Heart right ventricle (tissue), 16 donors: ENCODE measurements around the gene MACROD2. TPM values are rescaled to one million over a fixed set of nuclear protein-coding genes. Genes with fewer than 3 reads are reported as not detected.

Experiments
- ATAC-seq, 8 donors: fragments of 200-7000 bp; cut with Tn5 transposase; one replicate each; pipeline ENCODE4 v1.9.1; 2020; ENCODE audit warnings: mild to moderate bottlenecking in 8 of 8, moderate library complexity in 8 of 8, moderate number of reproducible peaks in 1 of 8
- DNase-seq, 2 donors: peaks; one replicate each; pipeline ENCODE4 v3.0.0-alpha.2; 2020
- H3K27ac ChIP-seq, 10 donors: fragments of 200-600 bp; sonication (generic) in 2 of 10; one replicate each; pipeline versions ENCODE4 v1.5.0 to v1.8.0; 2020 to 2022; ENCODE audit warnings: mild to moderate bottlenecking in 3 of 10
- H3K27me3 ChIP-seq, 7 donors: fragments of 200-600 bp; one replicate each; pipeline ENCODE4 v1.8.0; 2021 to 2022; ENCODE audit warnings: mild to moderate bottlenecking in 2 of 7
- H3K36me3 ChIP-seq, 9 donors: fragments of 200-600 bp; sonication (generic) in 1 of 9; one replicate each; pipeline versions ENCODE4 v1.5.0 to v1.8.0; 2020 to 2022; ENCODE audit warnings: mild to moderate bottlenecking in 2 of 9
- H3K4me1 ChIP-seq, 9 donors: fragments of 200-600 bp; sonication (generic) in 1 of 9; one replicate each; pipeline versions ENCODE4 v1.5.0 to v1.8.0; 2020 to 2022; ENCODE audit warnings: mild to moderate bottlenecking in 4 of 9
- H3K4me3 ChIP-seq, 10 donors: fragments of 200-600 bp; sonication (generic) in 2 of 10; one replicate each; pipeline versions ENCODE4 v1.5.0 to v1.8.0; 2020 to 2022; ENCODE audit warnings: mild to moderate bottlenecking in 7 of 10, moderate library complexity in 2 of 10
- H3K9me3 ChIP-seq, 11 donors: fragments of 200-600 bp in 10 of 11; sonication (generic) in 2 of 11; one replicate each; pipeline versions ENCODE4 v1.5.0 to v1.8.0; 2013 to 2022; ENCODE audit warnings: mild to moderate bottlenecking in 2 of 11, control low read depth in 1 of 11, moderate library complexity in 1 of 11
- CTCF ChIP-seq, 9 donors: fragments of 200-600 bp; sonication (generic) in 2 of 9; IDR thresholded peaks; one replicate each; pipeline versions ENCODE4 v1.5.0 to v1.8.0; 2021 to 2022; ENCODE audit warnings: antibody characterized with exemption in 9 of 9, mild to moderate bottlenecking in 5 of 9, moderate library complexity in 1 of 9
- WGBS, 2 donors: extraction: QIAGEN DNeasy Blood & Tissue Kit; methylation state at CpG; one replicate each; pipeline ENCODE4 v1.1.7; 2013; ENCODE audit warnings: inconsistent platforms in 1 of 2; 5-methylcytosine and 5-hydroxymethylcytosine counted together
- intact Hi-C, 10 donors: fragments of 100-400 bp; cut with DNase I; formaldehyde crosslinking; loops; one replicate each; pipeline versions ENCODE4 v1.11.1 to v1.14.2; 2022
- polyA plus RNA-seq, 2 donors: library from polyadenylated mRNA; stranded (reverse); fragments of 200-250 nt; gene quantifications; one replicate each; pipeline ENCODE4 v1.2.3, GENCODE V29; 2013
- total RNA-seq, 10 donors: library from RNA; stranded (reverse); fragmentation: NEBNext Ultra II Directional in 3 of 10; extraction: Animal tissue kit (Norgen Biotek cat#: 25700) in 3 of 10; gene quantifications; one replicate each; pipeline versions ENCODE4 v1.2.1 to v1.2.4, GENCODE V29; 2021 to 2023
- donor health status: Arrhythmogenic right ventricular cardiomyopathy.
- donor health status: ischemic (EF 13 %, LVEDD 7.1; RV severe dilation, severe dysfunction).
- donor health status: healthy with polysubstance abuse.
- donor health status: DM: no; HTN: yes; CAD: no.
- donor health status: DM: no; HTN: no; CAD: no.
- donor health status: ischemic (EF 25% LVEDD 6.9; RV normal size, moderate dysfunction).
- donor health status: ischemic (EF 25% LVEDD 5.7; RV mildly dilated, moderate dysfunction).
- donor health status: healthy.
- donor health status: DM: yes; HTN: yes; CAD: no.
- donor health status: Ischemic cardiomyopathy.
- donor health status: ischemic (EF 35%, LVEDD 5.7; RV mildly dilated, moderate dysfunction).
- donor health status: nonischemic (EF 11% LVEDD 7.7; RV severe dilation, severe dysfunction).
- donor health status: DM: yes; HTN: yes; CAD: no.
- donor health status: PGD.
- donor health status: ischemic (EF 29% LVEDD 5.4; RV normal size, mild dysfunction).
- donor health status: nonischemic (EF 23%, LVEDD 6.1; RV moderate dilation, normal function).

Gene MACROD2
- total and polyA plus RNA-seq, 12 donors: 0.28 to 6.4 (median 4.1) TPM

DNA sequence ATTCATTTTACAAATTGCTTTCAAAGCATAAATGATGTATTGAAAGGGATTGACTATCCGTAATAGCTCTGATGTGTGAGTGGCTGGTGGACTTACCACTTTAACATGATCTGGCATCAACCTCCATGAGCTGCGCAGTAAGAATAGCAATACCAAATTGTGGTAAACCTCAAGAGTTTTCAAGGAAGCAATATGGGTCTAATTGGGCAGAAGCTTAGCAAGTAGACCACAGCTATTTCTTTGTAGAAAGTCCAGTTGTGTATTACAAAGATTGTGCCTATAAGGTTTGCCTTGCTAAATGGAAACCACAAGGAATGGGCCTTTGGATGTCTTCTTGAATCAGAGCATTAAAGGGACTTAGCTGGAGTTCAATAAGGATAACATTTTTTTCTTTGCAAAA is 1841.3 kb downstream of the MACROD2 start:
- Histone ChIP-seq H3K9me3 (peaks cover 0 to 6% (median 0%) of the 10 kb centered on the region in 11 donors), H3K4me1 (no peaks in the 10 kb centered on the region), H3K27ac (no peak overlapping the region), H3K27me3 (no peaks in the 10 kb centered on the region), H3K36me3 (no peaks in the 10 kb centered on the region), H3K4me3 (no peak overlapping the region)
- 92 to 94% methylated on average over 2 of the region's 2 CpGs for WGBS, 2 donors
- intact Hi-C loops: no loop called here
- ATAC-seq: no peak
- no peak for TF ChIP-seq CTCF (IDR thresholded peaks at IDR 0.05)
- DNase-seq: no peak

DNA sequence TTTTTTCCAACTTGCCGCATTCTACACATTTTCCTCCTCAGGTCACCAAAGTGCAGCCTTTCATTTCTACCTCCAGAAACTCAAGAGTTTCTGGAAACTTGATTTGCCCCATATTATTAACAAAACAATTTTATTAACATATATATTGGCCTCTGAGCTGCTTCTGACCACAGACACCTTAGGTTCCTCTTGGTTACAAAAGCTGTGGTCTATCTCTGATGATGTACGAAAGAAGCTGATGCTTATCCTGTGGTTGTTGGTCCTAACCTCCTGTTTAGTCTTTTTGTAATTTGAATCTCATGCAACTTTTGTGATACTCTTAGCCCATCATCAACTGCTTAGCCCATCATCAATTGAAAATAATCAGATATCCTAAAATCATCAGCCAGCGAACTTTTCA is 1842.2 kb downstream of the MACROD2 start:
- no peak overlapping the region for H3K4me3 ChIP-seq
- ATAC-seq (no peak), DNase-seq (no peak)
- intact Hi-C loops: no loop called here
- H3K27me3 ChIP-seq: no peaks in the 10 kb centered on the region
- H3K36me3 ChIP-seq: no peaks in the 10 kb centered on the region
- 93 to 94% methylated on average over 3 of the region's 3 CpGs for WGBS, 2 donors
- H3K4me1 ChIP-seq: no peaks in the 10 kb centered on the region
- TF ChIP-seq CTCF (IDR thresholded peaks at IDR 0.05): no peak
- no peak overlapping the region for H3K27ac ChIP-seq
- peaks cover 0 to 6% (median 0%) of the 10 kb centered on the region in 11 donors for H3K9me3 ChIP-seq

DNA sequence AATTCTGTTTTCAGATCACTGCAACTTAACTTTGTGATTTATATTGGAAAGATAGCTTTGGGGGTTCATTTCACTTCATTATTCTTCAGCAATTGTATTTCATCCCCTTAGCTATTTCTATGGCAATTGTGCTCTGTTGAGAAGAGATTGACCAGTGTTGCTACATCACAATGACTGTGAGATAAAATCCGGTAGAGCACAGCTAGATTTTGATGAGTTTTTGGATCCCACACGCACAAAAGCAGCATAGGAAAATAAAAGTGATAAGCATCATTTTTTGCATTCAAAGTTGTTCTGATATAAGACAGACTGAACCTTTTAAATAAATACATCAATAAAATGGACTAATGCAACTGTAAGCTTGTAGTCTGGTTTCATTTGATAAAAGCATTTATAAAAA is 1843.2 kb downstream of the MACROD2 start:
- no peak overlapping the region for H3K4me3 ChIP-seq
- no peak for DNase-seq
- H3K36me3 ChIP-seq: no peaks in the 10 kb centered on the region
- intact Hi-C loops: no loop called here
- peaks cover 0 to 6% (median 0%) of the 10 kb centered on the region in 11 donors for H3K9me3 ChIP-seq
- TF ChIP-seq CTCF (IDR thresholded peaks at IDR 0.05): no peak
- 67 to 68% methylated on average over 2 of the region's 2 CpGs for WGBS, 2 donors
- no peak overlapping the region for H3K27ac ChIP-seq
- H3K27me3 ChIP-seq: no peaks in the 10 kb centered on the region
- ATAC-seq: no peak
- H3K4me1 ChIP-seq: no peaks in the 10 kb centered on the region

- no peak overlapping the region for H3K4me3 ChIP-seq
- TF ChIP-seq CTCF (IDR thresholded peaks at IDR 0.05): no peak
- intact Hi-C loops: no loop called here
- ATAC-seq (no peak), DNase-seq (no peak)
- H3K36me3 ChIP-seq: no peaks in the 10 kb centered on the region
- H3K4me1 ChIP-seq: no peaks in the 10 kb centered on the region
- no peaks in the 10 kb centered on the region for H3K27me3 ChIP-seq
- WGBS, 2 donors: 47 to 61% methylated on average over 4 of the region's 4 CpGs
- H3K9me3 ChIP-seq: peaks cover 0 to 6% (median 0%) of the 10 kb centered on the region in 11 donors
- H3K27ac ChIP-seq: no peak overlapping the region
Measured at GRCh38 chr20:15840636-15841301, 1845.5 kb downstream of the MACROD2 start.
